Suprapubic skin (tissue), 4 donors: ENCODE data around the gene MAPRE3.

Experiments used
- CTCF ChIP-seq, 2 donors: fragments of 200-600 bp in 1 of 2; fragments of 450-650 bp in 1 of 2; sonication (generic) in 1 of 2; IDR thresholded peaks; one replicate each; pipeline ENCODE4 v1.5.1; 2016 to 2019; ENCODE audit warnings: antibody characterized with exemption in 2 of 2, mild to moderate bottlenecking in 1 of 2, moderate library complexity in 1 of 2
- EP300 ChIP-seq: sonication (generic); formaldehyde crosslinking; IDR thresholded peaks from one replicate; pipeline ENCODE4 v1.6.1; 2017; ENCODE audit warnings: antibody characterized with exemption
- POLR2A ChIP-seq, 2 donors: fragments of 450-650 bp; IDR thresholded peaks; one replicate each; pipeline ENCODE4 v1.6.1; 2017; ENCODE audit warnings: antibody characterized with exemption in 2 of 2, mild to moderate bottlenecking in 2 of 2, moderate library complexity in 2 of 2
- POLR2AphosphoS5 ChIP-seq, 3 donors: sonication (generic); formaldehyde crosslinking; IDR thresholded peaks; one replicate each; pipeline ENCODE4 v1.6.1; 2017; ENCODE audit warnings: antibody characterized with exemption in 3 of 3

- TF ChIP-seq CTCF (IDR thresholded peaks at IDR 0.05) (no peak), POLR2A (IDR thresholded peaks at IDR 0.05) (no peak), POLR2AphosphoS5 (IDR thresholded peaks at IDR 0.05) (no peak), EP300 (no peak)
Measured at GRCh38 chr2:27038631-27039339, 68.3 kb downstream of the MAPRE3 start.
